ENCODE data around the gene SPTLC2.
"Not testable (repeated sequence)": the region's sequence is repeated elsewhere in the genome, so short reads cannot be mapped to it uniquely, and the experiment has no call there.

SPTLC2 gene, protein sequence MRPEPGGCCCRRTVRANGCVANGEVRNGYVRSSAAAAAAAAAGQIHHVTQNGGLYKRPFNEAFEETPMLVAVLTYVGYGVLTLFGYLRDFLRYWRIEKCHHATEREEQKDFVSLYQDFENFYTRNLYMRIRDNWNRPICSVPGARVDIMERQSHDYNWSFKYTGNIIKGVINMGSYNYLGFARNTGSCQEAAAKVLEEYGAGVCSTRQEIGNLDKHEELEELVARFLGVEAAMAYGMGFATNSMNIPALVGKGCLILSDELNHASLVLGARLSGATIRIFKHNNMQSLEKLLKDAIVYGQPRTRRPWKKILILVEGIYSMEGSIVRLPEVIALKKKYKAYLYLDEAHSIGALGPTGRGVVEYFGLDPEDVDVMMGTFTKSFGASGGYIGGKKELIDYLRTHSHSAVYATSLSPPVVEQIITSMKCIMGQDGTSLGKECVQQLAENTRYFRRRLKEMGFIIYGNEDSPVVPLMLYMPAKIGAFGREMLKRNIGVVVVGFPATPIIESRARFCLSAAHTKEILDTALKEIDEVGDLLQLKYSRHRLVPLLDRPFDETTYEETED

DNA sequence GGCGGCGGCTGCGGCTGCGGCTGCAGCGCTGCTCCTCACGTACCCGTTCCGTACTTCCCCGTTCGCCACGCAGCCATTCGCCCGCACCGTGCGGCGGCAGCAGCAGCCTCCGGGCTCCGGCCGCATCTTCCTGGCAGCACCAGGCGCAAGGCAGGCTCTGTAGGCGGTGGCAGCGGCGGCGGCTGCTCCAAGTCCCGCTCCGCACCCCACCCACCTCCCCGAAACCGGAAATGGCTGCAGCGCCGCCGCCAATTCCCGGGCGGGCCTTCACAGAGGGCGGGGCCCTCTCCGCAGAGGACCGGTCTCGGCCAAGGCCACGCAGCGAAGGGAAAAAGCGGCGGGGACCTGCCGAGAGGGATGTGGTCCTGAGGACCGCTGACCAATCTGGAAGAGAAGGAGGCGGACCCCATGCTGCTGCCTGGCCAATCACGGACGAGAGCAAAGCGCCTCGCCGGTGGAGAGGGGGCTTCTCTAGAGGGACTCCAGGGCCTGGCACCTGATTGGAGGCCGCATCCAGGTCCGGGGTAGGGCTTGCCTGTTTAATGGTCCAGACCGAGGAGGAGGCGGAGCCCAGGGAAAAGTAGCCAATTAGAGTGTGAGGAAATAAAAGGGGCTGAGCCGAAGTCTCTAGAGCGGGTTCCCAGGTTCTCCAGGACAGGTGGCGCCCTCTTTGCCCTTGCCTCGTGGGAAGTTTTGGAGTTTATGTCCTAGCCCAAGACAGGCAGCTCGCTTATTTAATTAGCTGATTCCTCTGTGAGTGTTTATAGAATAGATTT lies at the start of gene SPTLC2:
SPTLC2 (minus strand) TSS at position 184 of the 776 bp plus-strand sequence; CDS start at position 126, 58 bp downstream.
- peak; percentile 99 for DNase-seq (ENCODE audit: low read depth, low spot score)

DNA sequence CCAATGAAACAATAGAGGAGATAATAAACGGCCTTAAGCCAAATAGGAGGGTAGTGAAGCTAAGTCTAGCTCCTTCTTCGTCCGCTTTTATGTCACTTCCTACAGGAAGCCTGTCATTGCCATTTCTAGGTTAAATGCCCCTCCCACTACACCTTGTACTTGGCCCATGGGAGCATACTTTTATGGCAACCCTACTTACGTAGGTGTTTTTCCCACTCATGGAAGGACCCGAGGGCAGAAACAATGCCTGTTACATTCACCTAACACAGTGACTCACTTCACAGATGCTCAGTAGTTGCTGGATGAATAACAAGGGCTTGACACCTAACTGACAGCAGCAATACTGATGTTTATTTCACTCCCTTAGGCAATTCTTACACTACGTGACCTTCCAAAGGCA lies 46.9 kb upstream of the SPTLC2 start:
- DNase-seq (ENCODE audit: low read depth, low spot score): no peak

DNA sequence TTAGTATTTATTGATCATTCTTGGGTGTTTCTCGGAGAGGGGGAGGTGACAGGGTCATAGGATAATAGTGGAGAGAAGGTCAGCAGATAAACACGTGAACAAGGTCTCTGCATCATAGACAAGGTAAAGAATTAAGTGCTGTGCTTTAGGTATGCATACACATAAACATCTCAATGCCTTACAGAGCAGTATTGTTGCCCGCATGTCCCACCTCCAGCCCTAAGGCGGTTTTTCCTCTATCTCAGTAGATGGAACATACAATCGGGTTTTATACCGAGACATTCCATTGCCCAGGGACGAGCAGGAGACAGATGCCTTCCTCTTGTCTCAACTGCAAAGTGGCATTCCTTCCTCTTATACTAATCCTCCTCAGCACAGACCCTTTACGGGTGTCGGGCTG lies 45.1 kb upstream of the SPTLC2 start:
- DNase-seq (ENCODE audit: low read depth, low spot score): not testable (repeated sequence)

DNA sequence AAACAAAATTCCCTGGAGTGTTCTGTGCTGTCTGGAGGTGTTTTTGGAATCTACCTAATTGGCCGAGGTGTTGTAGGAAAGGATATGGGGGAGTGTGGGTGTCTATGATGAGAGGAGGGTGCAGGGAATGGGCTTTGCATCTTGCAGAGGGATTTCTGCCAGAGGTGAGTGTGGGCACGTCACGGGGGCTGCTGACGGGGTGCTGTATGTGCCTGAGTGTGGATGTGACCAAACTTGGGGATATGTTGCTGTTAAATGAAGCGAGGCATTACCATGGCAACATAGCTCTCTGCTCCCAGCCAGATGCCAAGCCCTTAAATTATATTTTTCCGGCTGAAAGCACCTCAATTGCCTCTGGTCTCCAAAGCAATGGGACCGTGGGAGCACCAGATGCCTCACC lies 44.3 kb upstream of the SPTLC2 start:
- no peak for DNase-seq (ENCODE audit: low read depth, low spot score)

DNA sequence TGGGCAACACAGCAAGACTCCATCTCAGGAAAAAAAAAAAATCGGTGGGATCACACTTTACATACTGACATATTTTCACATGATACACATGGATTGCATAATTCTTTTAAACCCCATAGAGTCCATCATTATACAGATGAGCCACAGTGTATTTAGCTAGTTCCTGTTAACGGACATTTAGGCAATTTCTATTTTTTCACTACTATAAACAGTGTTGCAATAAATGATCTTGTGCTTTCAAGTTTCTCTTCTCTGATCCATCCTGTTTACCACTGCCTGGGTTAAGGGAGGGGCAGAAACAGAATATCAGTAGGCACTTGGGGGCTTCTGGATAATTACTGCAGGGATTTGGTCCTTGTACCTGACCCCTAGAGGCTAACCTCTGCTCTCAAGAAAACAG lies 43.4 kb upstream of the SPTLC2 start:
- no peak for DNase-seq (ENCODE audit: low read depth, low spot score)

DNA sequence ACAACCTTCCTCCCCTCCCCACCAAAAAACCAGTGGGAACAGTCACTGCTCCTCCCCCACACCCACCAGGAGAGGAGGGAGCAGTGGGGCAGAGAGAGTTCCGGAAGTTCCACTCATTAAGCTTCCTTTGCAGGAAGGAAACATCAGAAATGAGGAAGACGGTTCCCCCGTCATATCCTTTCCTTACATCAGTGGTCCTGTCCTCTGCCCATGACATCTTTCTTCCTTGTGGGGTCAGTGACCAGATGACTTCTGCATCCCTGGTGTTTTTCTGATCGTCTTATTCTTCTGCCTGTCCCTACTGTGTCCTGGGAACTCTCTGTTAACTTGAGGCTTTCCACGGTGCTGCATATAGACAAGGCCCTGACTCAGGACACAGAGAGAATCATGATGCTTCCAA lies 40.8 kb upstream of the SPTLC2 start:
- no peak for DNase-seq (ENCODE audit: low read depth, low spot score)

DNA sequence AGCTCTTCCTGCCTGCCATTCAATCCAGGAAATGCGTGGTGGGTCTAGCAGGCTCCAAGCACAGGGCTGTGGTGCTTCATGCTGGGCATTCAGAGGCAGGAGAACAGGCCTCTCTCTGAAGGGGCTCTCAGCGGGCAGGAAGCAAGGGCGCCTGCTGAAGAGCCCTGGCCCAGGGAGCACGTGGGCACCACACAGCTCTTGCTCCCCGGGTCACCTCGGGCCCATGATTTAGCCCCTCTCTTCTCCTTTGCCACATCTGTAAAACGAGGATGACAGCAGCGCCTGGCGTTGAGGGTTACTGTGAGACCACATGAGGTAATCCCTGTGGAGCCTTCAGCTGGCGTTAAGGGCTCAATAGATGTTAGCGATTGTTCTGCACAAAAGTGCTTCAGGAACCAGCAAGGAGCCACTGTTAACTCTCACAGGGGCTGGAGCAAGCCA lies 37.6 kb upstream of the SPTLC2 start:
- no peak for DNase-seq (ENCODE audit: low read depth, low spot score)

DNA sequence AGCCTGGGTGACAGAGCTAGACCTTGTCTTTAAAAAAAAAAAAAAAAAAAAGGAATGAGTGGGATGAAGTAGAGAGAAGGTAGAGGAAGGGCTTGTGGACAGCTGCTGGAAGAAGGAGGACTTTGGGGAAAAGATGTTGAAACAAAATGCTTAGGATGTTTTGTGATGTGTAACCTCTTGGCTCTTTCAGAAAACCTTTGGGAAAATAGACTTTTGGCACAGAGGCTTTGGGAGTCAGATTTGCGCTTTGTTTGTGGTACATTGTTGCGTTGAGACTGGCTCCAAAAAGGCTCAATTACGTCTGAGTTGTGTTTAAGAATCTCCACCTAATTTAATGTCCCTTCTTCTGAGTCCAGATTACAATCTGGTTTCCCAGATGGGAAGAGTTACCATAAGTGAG lies 32.9 kb upstream of the SPTLC2 start:
- DNase-seq (ENCODE audit: low read depth, low spot score): no peak

DNA sequence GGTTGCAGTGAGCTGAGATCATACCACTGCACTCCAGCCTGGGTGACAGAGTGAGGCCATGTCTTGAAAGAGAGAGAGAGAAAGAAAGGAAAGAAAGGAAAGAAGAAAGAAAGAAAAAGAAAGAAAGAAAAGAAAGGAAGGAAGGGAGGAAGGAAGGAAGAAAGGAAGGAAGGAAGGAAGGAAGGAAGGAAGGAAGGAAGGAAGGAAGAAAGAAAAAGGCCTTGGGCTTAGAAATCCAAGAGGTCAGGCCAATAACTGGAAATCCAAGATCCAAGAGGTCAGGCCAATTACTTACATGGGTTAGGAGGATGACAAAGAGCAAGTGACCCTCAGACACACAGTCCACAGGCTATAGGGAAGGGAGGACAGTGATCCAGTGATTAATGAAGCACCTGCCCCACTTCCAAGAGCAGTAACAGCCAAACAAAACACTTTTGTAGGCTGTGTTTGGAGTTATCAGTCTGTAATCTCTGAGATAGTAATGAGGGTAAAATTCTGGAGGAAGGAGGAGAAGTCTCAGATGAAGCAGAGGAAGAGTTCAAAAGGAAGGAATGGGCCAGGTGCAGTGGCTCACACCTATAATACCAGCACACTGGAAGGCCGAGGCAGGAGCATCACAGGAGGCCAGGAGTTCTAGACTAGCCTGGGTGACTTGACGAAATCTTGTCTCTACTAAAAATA lies 32.2 kb upstream of the SPTLC2 start:
- DNase-seq (ENCODE audit: low read depth, low spot score): no peak

DNA sequence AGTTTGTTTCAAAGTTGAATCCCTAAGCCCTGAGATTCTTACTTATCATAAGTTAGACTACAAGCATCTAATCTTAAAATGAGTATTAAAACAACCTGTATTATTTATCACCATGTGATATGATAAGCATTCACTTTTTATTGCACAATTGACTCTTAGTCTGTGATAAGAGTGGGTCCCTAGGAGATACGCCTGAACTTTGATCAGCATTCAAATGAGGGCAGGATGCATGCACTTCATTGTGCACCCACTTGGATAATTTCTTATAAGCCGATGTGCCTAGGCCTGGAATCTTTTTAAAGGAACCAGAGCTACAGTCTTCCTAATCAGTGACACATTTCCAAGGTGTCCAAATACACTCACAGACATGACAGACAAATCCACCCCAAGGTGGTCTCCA lies 31.4 kb upstream of the SPTLC2 start:
- DNase-seq (ENCODE audit: low read depth, low spot score): no peak

DNA sequence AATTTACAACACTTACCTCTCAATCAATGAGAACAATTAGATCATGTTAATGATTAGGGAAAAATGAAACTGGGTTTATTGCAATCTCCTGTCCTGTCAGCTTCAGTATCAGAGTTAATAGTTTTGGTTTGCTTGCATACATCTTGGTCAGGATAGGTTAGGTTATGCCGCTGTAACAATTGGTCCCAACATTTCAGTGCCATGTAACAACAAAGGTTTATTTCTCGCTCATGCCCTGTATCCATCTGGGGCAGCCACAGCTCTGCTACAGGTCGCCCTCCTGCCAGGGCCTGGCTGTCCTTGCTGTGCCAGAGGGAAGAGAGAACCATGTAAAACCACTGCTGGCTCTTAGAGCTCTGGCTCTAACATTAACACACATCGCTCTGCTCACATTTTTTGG lies 30.5 kb upstream of the SPTLC2 start:
- DNase-seq (ENCODE audit: low read depth, low spot score): no peak

DNA sequence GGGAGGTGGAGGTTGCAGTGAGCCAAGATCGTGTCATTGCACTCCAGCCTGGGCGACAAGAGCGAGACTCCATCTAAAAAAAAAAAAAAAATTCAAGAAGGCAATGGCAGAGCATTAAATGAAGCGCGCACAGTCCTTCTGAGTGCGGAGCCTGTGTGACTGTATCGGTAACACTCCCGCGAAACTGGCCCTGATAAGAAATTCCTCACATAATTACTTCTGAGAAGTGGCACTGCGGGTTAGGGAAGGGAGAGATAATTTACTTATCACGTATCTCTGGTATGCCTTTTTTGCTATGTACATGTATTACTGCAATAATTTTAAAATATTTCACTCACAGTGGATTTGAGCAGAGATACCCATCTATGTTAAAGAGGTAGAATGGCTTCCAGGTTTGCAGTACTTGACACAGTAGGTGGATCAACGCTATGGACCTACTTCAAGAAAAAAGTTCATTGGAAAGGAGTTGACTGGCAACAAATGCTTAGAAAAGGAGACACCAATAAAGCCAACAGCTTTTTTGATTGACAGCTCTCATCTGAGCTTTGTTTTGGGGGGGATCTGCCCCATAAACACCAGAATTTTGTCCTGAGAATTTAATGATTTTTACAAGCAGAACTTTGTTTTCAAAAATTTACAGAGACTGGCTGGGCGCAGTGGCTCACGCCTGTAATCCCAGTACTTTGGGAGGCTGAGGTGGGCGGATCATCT lies 29.2 kb upstream of the SPTLC2 start:
- no peak for DNase-seq (ENCODE audit: low read depth, low spot score)

DNA sequence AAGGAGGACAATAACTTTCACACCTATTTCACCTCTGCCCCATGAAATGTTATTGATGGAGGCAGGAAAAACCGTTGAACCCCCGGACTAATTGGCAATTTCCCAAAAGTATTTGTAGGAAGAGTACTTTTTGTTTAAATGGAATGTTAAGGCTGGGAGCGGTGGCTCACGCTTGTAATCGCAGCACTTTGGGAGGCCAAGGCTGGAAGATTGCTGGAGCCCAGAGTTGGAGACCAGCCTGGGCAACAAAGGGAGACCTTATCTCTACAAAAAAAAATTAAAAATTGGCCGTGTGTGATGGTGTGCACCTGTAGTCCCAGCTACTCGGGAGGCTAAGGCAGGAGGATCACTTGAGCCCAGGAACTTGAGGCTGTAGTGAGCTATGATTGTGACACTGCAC lies 26.0 kb upstream of the SPTLC2 start:
- no peak for DNase-seq (ENCODE audit: low read depth, low spot score)

DNA sequence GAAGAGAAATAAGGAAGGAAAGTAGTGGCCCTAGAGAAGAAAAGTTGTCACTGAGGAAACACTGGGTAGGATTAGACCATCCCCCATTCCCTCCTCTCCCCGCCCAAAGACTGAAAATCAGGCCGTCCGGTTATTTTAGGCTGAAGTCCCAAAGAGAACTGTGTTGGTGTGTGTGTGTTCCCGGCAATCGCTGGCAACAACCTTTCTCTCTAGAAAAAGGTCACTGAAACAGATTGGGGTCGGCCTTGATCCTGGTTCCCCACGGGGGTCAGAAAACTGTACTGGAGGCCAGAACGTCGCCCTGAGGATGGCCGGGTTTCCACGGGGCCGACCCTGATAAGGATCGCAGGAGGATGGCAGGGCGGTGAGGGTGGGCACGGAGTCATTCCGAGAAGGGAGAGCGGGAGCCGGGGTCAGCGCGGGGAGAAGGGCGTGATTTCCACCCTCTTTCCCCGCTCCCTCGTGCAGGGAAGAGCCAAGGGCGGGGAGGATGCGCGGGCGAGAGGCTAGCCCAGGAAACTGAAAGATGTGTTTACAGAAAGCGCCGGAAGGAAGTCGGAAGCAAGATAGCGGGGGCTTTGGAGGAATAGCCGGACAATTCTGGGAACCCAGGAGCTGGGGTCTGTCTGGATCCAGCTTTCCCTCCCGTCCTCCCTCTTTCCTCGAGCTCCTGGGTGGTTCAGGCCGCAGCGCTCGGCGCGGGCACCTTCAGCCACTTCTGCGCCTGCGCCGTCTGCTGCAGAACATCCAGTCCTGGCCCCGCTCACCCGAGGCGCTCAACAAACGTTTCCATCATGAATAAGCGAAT lies 25.3 kb upstream of the SPTLC2 start:
- DNase-seq (ENCODE audit: low read depth, low spot score): no peak

DNA sequence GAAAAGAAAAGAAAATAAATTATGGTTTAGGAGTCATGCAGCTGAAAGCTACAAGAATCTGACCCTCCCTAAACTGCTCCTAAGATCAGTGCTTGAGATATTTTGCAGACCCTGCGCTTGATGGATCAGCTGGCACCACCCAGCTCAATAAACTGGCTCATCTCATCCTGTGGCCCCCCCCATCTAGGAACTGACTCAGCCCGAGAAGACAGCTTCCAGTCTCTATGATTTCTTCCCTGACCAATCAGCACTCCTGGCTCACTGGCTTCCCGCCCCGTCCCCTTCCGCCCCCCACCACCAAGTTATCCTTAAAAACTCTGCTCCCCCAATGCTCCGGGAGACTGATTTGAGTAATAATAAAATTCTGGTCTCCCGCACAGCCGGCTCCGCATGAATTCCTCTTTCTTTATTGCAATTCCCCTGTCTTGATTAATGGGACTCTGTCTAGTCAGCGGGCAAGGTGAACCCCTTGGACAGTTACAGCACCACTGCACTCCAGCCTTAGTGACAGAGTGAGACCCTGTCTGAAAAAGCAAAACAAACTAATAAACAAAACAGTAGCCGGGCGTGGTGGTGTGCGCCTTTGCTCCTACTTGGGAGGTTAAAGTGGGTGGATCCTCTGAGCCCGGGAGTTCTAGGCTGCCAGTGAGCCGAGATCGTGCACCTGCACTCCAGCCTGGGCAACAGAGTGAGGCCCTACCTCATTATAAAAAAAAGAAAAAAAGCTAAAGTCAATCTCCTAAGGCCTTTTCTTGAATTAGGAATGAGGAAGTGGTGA lies 24.5 kb upstream of the SPTLC2 start:
- DNase-seq (ENCODE audit: low read depth, low spot score): no peak

DNA sequence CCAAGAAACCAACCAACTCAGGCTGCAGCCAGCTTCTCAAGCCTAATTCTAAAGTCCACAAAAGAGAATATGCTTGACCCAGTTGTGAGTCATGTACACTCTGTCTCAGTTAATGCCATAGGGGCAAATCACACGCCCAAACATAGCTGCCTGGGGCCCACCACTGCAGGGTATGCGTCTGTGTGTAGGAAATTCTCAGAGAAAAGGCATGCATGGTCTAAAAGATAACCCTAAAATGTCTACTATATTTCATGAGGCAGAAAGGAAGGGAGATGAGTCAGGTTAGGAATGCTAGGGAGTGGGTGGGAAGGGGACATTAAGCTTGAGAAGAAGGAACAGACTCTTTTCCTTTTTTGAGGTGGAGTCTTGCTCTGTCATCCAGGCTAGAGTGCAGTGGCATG lies 22.3 kb upstream of the SPTLC2 start:
- no peak for DNase-seq (ENCODE audit: low read depth, low spot score)

DNA sequence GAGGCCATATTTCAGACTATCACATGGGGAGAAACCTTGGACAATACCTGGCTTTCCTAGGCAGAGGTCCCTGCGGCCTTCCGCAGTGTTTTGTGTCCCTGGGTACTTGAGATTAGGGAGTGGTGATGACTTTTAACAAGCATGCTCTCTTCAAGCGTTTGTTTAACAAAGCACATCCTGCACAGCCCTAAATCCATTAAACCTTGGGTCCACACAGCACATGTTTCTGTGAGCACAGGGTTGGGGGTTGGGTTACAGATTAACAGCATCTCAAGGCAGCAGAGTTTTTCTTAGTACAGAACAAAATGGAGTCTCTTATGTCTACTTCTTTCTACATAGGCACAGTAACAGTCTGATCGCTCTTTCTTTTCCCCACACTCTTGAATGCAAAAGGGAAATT lies 19.4 kb upstream of the SPTLC2 start:
- DNase-seq (ENCODE audit: low read depth, low spot score): not testable (repeated sequence)

DNA sequence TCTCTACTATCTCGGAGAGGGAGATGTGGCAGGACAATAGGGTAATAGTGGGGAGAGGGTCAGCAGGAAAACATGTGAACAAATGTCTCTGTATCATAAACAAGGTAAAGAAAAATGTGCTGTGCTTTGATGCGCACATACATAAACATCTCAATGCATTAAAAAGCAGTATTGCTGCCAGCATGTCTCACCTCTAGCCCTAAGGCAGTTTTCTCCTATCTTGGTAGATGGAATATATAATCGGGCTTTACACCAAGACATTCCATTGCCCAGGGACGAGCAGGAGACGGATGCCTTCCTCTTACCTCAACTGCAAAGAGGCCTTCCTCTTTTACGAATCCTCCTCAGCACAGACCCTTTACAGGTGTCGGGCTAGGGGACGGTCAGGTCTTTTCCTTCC lies 19.0 kb upstream of the SPTLC2 start:
- not testable (repeated sequence) for DNase-seq (ENCODE audit: low read depth, low spot score)

DNA sequence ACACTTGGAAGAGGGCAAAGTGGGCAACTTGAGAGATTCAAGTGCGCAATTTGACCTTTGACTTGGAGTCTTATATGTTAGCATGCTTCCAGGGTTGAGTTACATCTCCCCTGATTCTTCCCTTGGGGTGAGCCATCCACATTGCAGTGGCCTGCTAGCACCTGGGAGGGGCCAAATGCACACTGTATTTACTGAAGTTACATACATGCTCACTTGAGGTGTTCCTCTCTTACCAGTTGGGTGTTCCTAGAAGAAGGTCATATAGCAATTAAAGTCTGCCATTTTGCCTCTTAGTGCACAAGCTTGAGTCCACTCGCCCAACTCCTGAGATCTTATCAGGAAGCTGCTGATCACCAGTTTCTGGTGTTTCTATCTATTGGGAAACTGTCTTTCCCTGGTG lies 13.7 kb upstream of the SPTLC2 start:
- DNase-seq (ENCODE audit: low read depth, low spot score): no peak

DNA sequence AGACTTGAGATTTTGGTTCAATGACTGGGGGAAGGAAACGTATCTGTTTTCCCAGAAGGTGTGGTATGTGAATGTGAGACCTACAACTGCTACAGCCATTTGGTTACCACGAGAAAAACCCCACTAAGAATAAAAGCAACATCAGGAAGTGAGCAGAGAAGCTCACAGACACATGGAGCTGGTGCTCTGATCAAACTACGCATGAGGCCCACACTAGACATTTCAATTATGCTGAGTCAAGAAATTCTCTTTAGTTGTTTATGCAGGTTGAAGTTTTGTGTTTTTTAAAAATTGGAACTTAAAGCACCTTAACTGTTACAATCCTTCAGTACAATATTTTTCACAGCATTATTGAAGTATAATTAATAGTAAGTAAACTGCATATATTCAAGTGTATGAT lies 8.9 kb upstream of the SPTLC2 start:
- no peak for DNase-seq (ENCODE audit: low read depth, low spot score)

Data from brain pericyte (primary cell).